ENCODE measurements around the gene ROPN1L.

The ROPN1L gene

DNA sequence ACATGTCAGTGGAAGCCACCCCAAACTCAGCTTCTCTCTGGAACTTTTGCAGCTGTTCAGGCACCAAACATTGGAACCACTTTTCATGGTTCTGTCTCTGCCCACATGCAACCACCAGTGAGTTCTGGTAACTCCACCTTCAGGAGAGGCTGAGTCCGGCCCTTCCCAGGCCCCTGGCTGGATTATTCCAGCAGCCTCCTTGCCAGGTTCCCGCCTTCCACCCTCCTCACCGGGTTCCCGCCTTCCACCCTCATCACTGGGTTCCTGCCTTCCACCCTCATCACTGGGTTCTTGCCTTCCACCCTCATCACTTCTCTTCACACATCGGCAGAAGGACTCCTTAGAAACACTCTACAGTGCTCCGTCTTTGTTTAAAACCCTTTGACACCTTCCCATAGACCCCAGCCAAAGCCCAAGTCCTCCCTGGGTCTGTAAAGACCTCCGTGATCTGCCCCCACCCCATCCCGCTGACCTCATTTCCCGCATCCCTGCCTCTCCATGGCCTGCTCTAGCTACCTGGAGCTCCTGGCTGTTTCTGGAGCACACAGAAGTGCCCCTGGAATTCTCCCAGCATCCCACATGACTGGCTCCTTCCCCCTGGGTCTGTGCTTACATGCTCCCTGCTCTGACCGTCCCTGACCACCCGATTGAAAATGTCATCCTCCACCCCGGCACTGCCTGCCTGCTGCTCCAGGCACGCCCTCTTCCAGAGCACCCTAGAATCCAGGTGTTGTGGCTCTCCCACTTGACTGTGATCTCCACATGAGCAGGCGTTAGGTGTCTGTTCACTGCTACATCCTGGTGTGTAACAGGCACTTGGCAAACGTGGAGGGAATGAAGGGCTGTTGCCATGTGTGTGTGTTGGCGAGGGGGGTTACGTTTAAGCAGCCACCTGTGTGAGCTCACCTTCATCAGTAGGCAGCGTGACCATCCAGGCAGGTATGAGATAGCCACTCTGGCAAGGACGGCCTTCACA, 17.7 kb downstream of the ROPN1L start:
- no peak for DNase-seq (ENCODE audit: low spot score)

DNA sequence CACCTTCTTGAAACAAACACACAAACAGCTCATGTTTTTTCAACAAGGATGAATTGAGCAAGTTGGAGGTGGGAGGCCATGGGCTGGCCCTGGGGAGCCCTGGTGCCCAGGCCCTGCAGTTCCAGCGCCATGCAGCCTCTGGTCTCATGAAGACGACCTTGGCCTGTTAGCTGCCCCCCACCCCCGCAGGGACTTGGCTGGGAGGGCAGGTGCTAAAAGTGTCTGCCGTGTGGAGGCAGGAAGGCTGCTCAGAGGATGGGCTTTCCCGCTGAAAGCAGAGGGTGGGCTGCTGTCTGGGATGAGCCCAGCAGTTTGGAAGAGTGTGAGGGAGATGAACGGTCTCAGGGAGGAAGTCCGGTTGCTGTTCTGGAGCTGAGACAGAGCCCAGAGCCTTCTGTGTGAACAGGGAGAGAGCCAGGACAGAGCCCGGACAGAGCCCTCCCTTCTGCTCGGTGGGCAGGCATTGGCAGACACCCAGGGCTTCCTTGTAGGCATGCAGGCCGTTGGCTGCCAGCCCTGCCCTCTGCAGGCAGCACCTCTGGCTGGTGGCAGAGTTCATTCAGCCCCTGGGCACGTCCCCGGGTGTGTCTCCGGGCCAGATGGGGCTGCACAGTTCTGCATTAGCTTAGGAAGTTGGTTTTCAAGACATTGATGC, 18.7 kb downstream of the ROPN1L start:
- DNase-seq (ENCODE audit: low spot score), result no peak

DNA sequence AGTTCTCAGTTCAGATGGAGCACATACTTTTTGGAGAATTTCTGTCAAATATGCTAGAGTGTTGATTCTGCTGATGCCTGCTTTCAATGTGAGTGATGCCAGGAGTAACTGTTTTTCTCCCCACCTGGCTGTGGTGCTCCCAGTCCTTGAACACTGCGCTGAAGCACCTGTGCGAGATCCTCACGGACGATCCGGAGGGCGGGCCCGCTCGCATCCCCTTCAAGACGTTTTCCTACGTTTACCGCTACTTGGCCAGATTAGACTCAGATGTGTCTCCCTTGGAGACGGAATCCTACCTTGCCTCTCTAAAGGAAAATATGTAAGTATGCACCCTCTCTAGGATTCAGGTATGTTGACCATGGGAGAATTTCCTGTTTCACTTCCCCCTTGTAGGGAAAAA, 19.4 kb downstream of the ROPN1L start:
- DNase-seq (ENCODE audit: low spot score), result no peak

DNA sequence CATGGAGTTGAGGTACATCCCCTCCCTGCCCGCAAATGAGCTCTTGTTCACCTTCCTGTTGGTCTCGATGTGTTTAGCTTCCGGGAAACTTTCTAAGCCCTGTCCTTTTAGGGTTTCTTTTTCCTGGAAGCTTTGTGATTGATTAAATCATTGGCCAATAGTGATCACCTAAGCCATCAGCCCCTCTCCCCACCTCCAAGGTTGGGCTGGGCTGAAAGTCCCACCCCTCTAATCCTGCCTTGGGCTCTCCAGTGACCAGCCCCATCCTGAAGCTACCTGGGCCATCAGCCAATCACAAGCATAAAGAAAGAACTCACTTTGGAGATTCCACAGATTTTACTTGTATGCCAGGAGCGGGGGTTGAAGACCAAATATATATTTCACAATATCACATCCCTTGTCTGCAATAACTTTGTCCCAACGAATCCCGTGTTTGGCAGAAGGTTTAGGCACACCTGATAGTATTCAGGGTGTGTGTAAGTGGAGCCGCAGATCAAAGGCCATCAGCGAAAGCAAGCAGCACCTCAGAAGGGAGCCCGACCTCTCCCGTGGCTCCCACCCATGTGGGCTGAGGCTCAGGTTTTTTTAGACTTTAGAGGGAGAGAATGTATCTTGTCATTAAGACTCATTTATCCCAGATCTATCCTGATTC, 20.4 kb downstream of the ROPN1L start:
- no peak for DNase-seq (ENCODE audit: low spot score)

DNA sequence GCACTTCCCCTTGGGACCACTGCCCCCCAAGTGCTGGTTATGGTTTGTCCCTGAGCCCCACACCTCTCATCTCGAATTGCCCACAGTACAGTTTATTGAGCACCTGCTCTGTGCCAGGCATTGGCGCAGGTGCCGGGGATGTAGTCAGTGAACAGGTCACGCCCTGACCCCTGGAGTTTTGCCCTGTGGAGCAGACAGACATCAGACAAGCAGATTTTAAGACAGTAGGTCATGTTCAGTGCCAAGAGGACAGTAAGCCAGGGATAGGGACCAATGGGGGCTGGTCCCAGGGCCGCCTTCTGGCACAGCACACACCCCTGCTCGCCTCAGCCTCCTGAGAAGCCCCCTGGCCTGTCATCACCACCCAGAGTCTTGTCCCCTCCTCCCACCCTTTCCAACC, 21.9 kb downstream of the ROPN1L start:
- DNase-seq (ENCODE audit: low spot score), result no peak

DNA sequence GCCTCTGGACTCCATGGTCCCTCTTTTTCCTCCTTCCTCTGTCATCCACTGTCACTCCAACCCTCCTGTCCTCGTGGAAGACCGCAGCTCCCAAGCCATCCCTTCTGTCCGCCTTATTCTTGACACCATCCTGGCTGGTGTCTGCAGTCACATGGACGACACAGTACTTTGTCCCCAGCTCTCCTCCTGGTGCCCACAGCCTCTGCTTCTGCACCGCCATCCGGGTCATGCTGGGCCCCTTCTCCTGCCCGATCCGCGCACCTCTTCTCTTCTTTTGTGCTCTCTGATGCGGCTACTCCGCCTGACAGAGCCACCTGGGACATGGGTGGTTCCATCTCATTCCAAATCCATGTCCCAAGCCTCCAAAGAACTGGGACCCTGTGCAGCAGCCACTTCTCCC, 22.5 kb downstream of the ROPN1L start:
- DNase-seq (ENCODE audit: low spot score), result no peak

DNA sequence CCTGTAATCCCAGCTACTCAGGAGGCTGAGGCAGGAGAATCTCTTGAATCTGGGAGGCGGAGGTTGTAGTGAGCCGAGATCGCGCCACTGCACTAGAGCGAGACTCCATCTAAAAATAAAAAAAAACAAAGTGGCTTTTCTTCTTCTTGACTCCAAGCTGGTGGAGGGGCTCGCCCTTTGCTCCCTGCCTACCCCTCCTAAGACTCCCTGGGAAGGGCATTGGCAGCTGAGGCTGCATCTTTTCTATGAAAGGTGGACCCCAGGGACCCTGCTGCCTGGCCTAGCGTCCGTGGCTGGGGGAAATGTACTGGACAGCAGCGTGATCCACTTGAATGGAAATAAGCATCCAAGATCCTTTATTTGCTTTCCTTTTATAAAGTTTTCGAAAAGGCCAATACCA, 24.0 kb downstream of the ROPN1L start:
- DNase-seq (ENCODE audit: low spot score), result no peak

DNA sequence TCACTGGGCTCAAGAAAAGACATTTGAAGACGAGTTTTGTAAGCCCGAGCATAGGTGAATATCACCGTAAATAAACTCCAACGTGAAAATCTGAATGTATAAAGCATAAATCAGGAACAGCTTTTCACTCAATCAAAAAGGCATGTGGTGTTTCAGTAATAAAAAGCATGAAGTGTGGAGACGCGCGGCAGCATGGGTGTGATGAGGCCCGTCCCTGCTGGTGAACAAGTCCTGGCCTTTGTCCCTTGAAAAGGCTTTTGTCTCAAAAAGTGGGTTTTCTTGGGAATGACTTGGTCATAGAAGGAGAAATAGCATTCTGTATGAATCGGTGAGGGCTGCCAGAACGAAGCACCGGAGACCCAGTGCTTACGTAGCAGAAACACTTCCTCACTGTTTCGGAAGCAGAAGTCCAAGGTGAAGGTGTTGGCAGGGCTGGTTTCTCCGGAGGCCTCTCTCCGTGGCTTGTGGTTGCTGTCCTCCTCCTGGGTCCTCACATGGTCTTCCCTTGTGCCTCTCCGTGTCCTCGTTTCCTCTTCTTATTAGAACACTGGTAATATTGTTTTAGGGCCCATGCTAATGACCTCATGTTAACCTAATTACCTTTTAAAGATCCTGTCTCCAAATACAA, 24.9 kb downstream of the ROPN1L start:
- no peak for DNase-seq (ENCODE audit: low spot score)

DNA sequence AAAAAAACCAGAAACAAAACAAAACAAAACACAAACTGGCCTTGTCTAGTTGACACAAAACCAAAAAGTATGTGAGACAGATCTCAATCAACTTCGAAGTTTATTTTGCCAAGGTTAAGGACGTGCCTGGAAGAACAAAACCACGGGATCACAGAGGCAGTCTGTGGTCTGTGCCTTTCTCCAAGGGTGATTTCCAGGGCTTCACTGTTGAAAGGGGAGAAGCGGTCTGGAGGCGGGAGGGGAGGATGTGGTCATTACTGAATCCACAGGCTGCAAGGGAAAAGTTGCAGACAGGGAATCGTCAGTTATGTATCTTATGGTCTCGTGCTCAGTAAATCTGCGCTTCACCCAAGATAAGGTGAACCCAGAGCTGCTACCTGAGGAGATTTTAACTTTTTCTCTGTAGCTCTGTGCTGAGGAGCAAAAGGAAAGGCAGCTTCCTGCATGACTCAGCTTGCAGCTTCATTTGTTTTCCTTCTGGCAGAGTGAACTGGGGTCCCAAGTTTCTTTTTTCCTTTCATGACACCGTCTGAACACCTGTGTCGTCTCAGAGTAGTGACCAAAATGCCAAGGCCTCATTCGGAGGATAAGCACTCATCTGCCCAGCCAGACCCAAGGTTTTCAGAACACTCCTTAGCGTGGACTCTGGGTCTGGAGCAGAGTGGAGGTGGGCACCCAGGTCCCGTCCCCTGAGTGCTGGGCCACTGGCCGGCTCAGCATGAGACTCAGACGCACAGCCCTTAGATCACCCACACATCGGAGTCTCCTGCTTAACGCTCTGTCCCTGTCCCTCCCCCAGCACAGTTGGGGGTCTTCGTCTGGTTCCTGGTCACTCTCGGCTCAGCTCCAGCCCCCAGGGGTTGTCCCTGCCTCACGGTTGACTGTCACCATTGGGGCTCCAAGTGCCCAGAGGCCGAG, 25.9 kb downstream of the ROPN1L start:
- DNase-seq (ENCODE audit: low spot score), result no peak

DNA sequence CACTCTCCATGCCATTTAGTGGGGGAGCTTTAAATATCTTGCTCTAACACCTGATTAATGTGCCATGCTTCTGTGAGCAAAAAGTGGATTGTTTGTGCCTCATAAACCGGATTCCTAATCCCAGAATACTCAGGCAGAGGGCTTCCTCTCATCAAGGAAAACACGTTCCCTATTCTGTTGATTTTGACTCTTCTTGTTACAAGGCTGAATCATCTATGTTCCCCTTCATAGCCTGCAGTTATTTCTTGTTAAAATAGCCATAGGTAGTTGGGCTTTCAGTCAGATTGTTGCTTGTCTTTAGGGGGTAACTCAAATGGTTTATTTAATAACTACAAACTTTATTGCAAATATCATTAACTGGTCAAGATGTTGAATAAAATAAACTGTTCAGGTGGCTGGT, 26.6 kb downstream of the ROPN1L start:
- DNase-seq (ENCODE audit: low spot score), result no peak

DNA sequence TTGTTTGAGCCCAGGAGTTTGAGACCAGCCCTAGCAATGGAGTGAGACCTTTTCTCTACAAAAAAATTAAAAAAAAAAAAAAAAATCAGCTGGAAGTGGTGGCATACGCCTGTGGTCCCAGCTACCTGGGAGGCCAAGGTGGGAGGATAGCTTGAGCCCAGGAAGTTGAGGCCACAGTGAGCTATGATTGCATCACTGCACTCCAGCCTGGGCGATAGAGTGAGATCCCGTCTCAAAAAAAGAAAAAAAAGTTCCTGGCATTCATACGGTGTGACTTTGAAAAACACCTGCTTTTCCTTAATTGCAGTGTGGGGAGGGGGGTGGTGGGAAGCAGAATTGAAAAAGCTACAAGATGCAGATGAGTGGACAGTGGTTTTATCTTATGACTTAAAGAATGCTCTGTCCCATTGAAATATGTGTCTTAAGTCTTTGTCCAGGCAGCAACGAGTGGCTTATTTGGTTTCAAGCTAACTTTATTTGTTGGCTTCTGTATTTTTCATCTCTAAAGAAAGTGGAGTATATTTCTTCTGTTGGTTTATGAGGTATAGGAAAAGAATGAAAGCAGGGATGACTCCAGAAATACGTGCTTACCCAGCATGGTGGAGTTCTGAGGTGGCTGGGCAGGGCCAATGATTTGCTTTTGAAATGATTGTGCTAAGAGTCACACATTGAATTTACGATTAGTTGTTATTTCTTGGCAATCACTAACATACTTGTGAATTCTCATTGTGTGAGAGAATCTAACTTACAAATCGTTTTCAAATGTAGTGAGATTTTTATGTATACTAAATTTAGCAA, 27.8 kb downstream of the ROPN1L start:
- no peak for DNase-seq (ENCODE audit: low spot score)

DNA sequence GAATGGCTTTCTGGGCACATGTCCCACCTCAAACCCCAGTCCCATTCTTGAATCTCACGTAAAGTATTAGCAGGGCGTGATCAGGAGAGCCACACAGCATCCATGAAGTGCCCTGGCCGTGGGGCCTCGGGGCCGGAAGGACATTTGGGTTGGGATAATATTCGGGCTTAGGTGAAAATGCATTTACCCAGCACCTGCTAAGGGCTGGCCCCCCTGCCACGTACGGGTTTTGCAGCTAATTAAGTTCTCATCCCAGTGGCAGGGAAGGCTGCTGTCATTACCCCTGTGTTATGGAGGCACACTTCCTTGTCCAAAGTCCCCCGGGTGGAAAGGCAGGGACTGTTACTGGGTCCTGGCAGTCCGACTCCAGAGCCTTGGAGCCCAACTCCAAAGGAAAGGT, 29.0 kb downstream of the ROPN1L start:
- no peak for DNase-seq (ENCODE audit: low spot score)

DNA sequence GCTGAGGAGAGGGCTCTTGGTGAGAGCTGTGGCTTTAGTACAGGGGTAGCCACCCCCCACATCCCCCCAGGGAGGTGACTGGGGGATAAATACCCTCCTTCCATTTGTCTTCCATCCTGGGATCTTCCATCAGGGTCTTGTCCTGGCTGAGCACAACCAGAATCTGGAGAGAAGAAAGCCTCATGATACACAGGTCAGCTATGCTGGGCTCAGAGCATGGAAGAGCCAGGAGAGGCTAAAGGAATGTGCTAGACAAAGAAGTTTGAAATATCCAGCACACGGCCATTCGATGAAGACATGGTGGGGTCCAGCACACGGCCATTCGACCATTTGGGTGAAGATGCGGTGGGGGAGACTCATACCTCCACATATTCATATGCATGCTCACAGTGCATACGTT, 30.0 kb downstream of the ROPN1L start:
- DNase-seq (ENCODE audit: low spot score), result no peak

DNA sequence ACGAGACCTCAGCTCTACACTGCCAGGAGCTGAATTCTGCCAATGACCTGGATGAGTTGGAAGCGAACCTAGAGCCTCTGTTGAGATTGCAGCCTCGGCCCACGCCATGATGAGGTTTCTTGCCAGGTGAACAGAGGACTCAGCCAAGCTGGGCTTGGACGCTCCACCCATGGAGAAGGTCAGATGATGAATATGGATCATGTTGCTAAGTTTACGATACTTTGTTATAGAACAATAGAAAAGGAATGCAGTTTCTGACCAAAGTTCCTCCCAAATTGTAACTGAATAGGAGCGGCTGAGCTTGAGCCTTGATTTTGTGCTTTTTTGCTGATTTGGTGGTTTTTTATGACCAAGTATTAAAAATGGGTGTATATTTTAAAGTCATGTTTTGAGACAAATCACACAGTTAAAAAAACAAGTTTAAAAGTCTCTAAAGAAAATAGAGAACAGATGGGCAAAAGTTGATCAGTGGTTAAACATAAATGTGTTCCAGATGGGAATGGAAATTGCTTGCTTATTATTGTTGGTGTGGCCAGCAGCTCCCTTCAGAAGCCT, 32.9 kb downstream of the ROPN1L start:
- DNase-seq (ENCODE audit: low spot score), result no peak

DNA sequence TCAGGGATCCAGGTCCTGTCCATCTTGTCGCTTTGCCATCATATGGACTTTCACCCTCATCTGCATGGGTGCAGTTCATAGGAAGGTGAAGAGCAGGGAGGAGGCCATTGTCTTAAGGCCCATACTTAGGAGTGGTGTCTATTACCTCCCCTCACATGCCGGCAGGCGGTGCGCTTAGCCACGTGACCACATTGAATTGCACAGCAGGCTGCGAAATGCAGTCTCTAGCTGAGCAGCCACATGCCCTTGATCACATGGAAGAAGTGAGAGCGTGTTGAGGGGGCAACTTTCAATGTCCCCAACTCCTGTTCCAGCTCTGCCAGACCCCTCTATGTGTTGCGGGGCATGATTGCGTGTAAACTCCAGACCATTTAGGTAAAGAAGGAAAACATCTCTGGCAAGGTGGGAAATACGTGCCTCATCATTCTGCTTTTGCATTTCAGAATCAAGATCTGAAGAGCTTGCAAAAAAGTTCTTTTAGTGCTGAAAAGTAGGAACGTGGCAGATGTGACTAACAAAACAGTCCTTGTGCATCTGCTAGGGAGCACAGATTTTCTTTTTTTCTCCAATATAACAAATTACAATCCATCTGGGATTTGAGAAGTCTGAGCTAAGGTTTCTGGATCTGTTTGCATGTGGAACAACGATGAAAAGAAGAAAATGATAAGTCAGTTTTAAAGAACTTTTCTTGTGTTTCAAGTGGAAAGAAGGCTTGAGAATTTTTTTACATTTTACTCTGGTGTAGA, 34.4 kb downstream of the ROPN1L start:
- no peak for DNase-seq (ENCODE audit: low spot score)

DNA sequence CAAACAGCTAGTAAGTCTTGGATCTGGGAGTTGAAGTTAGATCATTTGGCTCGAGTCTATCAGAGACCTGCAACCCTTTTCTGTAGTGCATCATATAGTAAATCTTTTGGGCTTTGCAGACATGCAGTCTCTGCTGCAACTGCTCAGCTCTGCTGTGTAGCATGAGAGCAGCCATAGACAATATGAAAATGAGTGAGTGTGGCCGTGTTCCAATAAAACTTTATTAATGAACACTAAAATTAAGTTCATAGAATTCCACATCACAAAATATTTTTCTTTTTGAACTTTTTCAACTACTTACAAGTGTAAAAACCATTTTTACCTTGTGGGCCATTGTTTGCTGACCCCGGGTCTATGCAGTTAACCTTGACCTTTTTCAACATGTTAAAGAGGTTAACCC, 35.2 kb downstream of the ROPN1L start:
- DNase-seq (ENCODE audit: low spot score), result no peak

DNA sequence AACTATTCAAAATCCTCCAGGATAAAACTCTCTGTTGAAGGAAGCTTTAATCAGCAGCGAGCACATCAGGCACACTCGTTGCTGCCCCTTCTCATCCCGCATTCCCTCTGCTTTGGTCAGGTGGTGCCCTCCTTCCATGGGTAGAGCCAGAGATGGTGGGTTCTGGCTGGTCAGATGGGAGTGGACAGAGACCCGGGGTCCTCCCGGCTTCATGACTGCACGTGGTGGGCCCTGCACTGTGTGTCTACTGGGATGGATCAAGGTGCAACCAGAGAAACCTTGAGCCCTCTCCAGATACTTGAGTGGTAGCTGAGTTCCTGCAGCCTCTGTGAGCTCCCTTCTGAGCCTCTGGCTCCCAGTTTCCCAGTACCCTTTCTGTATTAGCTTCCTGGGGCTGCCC, 36.3 kb downstream of the ROPN1L start:
- DNase-seq (ENCODE audit: low spot score), result no peak

DNA sequence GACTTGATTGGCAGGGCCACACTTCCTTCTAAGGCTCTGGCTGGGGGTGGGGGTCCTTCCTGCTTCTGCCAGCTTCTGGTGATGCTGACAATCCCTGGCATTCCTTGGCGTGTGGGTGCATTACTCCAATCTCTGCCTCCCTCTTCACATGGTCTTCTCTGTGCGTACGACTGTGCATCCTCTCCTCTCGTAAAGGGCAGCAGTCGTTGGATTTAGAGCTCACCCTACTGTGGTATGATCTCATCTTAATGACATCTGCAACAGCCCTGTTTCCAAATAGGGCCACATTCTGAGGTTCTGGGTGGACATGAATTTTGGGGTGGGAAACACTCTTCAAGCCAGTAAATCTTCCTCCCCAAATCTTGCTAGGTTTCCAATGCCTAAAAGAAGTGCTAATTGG, 36.8 kb downstream of the ROPN1L start:
- no peak for DNase-seq (ENCODE audit: low spot score)

DNA sequence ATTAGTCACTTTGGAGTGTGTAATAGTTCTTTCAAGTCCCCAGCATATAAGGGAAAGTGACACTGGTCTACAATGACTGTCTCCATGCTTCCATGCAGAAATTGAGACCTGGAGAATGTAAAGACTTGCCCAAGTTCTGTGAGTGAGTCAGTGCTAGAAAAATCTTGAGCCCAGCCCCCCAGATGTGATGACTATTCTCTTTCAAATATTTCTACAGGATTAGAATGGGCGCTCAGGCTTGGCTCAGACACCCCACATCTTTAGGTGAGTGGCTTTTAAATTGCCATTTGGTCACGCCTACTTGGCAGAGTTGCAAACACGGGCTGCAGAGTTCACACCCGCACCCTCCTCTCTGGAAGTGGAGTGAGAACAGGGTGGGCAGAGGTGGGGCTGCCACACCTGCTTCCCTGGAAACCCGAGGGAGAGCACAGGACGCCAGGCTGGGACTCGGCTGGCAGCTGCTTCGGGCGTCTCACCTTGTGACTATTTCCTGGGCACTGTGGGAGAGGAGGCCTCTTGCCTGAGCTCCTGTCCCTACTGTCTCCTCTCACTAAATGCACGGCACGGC, 37.6 kb downstream of the ROPN1L start:
- DNase-seq (ENCODE audit: low spot score), result no peak

Measured in putamen (tissue), 1 donor.